Breast epithelium (tissue), 4 donors: ENCODE results near the gene SFXN3. TPM values are rescaled to one million over a fixed set of nuclear protein-coding genes. Genes with fewer than 3 reads are reported as not detected.

Experiments used
- DNase-seq, 2 donors: peaks; one replicate each; pipeline ENCODE4 v3.0.0-alpha.2; 2019; ENCODE audit warnings: low spot score in 2 of 2
- H3K27ac ChIP-seq, 2 donors: fragments of 200-600 bp; sonication (generic) in 1 of 2; one replicate each; pipeline ENCODE4 v1.5.1; 2016 to 2019; ENCODE audit warnings: mild to moderate bottlenecking in 1 of 2
- H3K27me3 ChIP-seq, 2 donors: fragments of 200-600 bp; sonication (generic) in 1 of 2; one replicate each; pipeline versions ENCODE4 v1.5.1 to v1.6.0; 2017 to 2019; ENCODE audit warnings: control low read depth in 1 of 2, mild to moderate bottlenecking in 1 of 2
- H3K36me3 ChIP-seq: fragments of 200-600 bp; one replicate; pipeline ENCODE4 v1.5.1; 2019
- H3K4me1 ChIP-seq, 2 donors: fragments of 200-600 bp; sonication (generic); one replicate each; pipeline ENCODE4 v1.5.1; 2016 to 2019; ENCODE audit warnings: control low read depth in 1 of 2
- H3K4me3 ChIP-seq, 3 donors: fragments of 200-600 bp; sonication (generic); 1 replicate in 2 of 3; 2 replicates in 1 of 3; pipeline ENCODE4 v1.5.1; 2016 to 2019; ENCODE audit warnings: mild to moderate bottlenecking in 3 of 3, moderate library complexity in 2 of 3
- H3K9me3 ChIP-seq, 2 donors: fragments of 200-600 bp; sonication (generic) in 1 of 2; one replicate each; pipeline ENCODE4 v1.5.1; 2016 to 2019; ENCODE audit warnings: control low read depth in 1 of 2
- CTCF ChIP-seq, 3 donors: fragments of 450-650 bp; IDR thresholded peaks; one replicate each; pipeline ENCODE4 v1.5.1; 2016 to 2017; ENCODE audit warnings: antibody characterized with exemption in 3 of 3, mild to moderate bottlenecking in 3 of 3, moderate library complexity in 3 of 3
- POLR2A ChIP-seq: fragments of 450-650 bp; IDR thresholded peaks from one replicate; pipeline ENCODE4 v1.6.1; 2016; ENCODE audit warnings: antibody characterized with exemption, mild to moderate bottlenecking, moderate library complexity
- POLR2AphosphoS5 ChIP-seq, 3 donors: sonication (generic); formaldehyde crosslinking; IDR thresholded peaks; one replicate each; pipeline ENCODE4 v1.6.1; 2017; ENCODE audit warnings: antibody characterized with exemption in 3 of 3
- intact Hi-C: fragments of 100-400 bp; cut with DNase I; formaldehyde crosslinking; loops from one replicate; pipeline ENCODE4 v1.15.1; 2023; ENCODE audit warnings: low total_unique reads
- total RNA-seq, 3 donors: library from RNA; depleted of rRNA; stranded (reverse); fragments of >200 nt; gene quantifications; one replicate each; pipeline ENCODE4 v1.1.0, GENCODE V29; 2016

SFXN3 gene
- total RNA-seq, 3 donors from 2014 or later, result 63.7 to 90.4 (median 75.7) TPM

DNA sequence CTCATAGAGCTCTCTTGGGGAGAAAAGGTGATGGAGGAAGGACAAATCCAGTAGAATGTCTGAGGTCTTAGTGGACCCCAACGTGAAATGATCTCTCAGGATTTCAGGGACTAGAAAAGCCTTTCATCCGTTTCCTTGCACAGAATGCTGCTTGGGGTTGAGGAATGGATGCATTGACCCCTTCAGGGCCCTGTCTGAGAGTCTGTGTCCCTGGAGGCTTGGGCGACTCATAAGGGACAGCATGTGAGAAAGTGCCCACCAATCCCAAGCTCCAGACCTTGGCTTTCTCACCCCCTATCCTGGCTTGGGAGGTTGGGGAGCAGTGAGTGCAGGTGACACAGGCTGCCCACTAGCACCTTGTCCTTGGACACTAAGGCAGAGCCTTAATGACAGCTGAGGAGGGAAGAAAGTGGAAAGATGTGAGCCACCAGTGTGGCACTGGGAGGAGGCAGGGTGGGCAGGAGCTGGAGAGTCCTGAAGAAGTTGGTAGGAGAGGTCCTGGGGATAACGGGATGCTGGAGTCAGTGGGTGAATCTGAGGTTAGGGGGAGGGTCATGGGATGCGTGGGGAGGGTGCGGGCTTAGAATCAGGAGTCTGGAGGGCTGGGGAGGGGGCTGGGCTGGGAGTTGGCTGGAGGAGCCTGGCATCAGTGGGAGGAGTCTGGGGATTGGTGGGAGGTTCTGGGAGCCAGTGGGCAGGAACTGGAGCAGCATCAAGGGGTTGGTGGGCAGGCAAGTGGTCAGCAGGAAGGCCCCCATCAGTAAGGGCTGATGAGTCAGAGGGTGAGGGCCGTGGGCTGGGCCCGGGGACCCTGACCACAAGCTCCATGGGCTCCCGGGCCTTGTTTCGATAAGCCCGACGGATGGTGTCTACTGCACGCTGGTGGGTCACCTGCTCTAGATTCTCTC, 22.9 kb upstream of the SFXN3 start:
- Histone ChIP-seq H3K4me1 (peaks cover 0 to 6% of the 10 kb centered on the region in 2 donors), H3K27ac (peak overlapping the region; percentile 66 to 68), H3K36me3 (peaks cover 4% of the 10 kb centered on the region), H3K9me3 (no peaks in the 10 kb centered on the region), H3K4me3 (no peak overlapping the region), H3K27me3 (no peaks in the 10 kb centered on the region)
- DNase-seq, result no peak
- intact Hi-C loops, result no loop called here
- TF ChIP-seq POLR2A (no peak), POLR2AphosphoS5 (IDR thresholded peaks at IDR 0.05) (no peak), CTCF (IDR thresholded peaks at IDR 0.05) (no peak)

GRCh38 chr10:101008823-101009423, 22.1 kb upstream of the SFXN3 start:
- peak in 1 of 2 donors; percentile 64 for DNase-seq
- no peak for TF ChIP-seq CTCF (IDR thresholded peaks at IDR 0.05)
- no peak for TF ChIP-seq POLR2AphosphoS5 (IDR thresholded peaks at IDR 0.05)
- no peak for TF ChIP-seq POLR2A
- H3K4me3 ChIP-seq, result no peak overlapping the region
- peaks cover 0 to 9% of the 10 kb centered on the region in 2 donors for H3K4me1 ChIP-seq
- intact Hi-C loops, result no loop called here
- H3K27ac ChIP-seq, result peak overlapping the region; percentile 66 to 68
- no peaks in the 10 kb centered on the region for H3K9me3 ChIP-seq
- peaks cover 4% of the 10 kb centered on the region for H3K36me3 ChIP-seq
- no peaks in the 10 kb centered on the region for H3K27me3 ChIP-seq

- intact Hi-C loops, result no loop called here
- TF ChIP-seq POLR2AphosphoS5 (IDR thresholded peaks at IDR 0.05), result no peak
- TF ChIP-seq POLR2A, result no peak
- TF ChIP-seq CTCF (IDR thresholded peaks at IDR 0.05), result no peak
- no peaks in the 10 kb centered on the region for H3K9me3 ChIP-seq
- peaks cover 4% of the 10 kb centered on the region for H3K36me3 ChIP-seq
- H3K4me1 ChIP-seq, result peaks cover 0 to 9% of the 10 kb centered on the region in 2 donors
- DNase-seq, result no peak
- H3K4me3 ChIP-seq, result no peak overlapping the region
- H3K27ac ChIP-seq, result no peak overlapping the region
- H3K27me3 ChIP-seq, result no peaks in the 10 kb centered on the region
These were observed 20.7 kb upstream of the SFXN3 start for GRCh38 chr10:101010329-101010728.

- H3K9me3 ChIP-seq, result no peaks in the 10 kb centered on the region
- DNase-seq, result no peak
- H3K27ac ChIP-seq, result peak overlapping the region; percentile 29 to 62
- H3K27me3 ChIP-seq, result no peaks in the 10 kb centered on the region
- H3K36me3 ChIP-seq, result peaks cover 3% of the 10 kb centered on the region
- intact Hi-C loops, result no loop called here
- no peak for TF ChIP-seq POLR2AphosphoS5 (IDR thresholded peaks at IDR 0.05)
- no peak for TF ChIP-seq POLR2A
- no peak for TF ChIP-seq CTCF (IDR thresholded peaks at IDR 0.05)
- peaks cover 0 to 9% of the 10 kb centered on the region in 2 donors for H3K4me1 ChIP-seq
- H3K4me3 ChIP-seq, result no peak overlapping the region
These were observed 19.3 kb upstream of the SFXN3 start for GRCh38 chr10:101011517-101012423.
